Parathyroid adenoma (tissue), 2 donors: ENCODE data around the gene HES6.

ENCODE experiments used
- H2AFZ ChIP-seq: fragments of 300-600 bp; sonication (generic); one replicate; pipeline ENCODE4 v1.7.0; 2017; ENCODE audit warnings: antibody characterized with exemption, mild to moderate bottlenecking
- H3K27ac ChIP-seq: fragments of 300-600 bp; sonication (generic); one replicate; pipeline ENCODE4 v1.7.0; 2017
- H3K27me3 ChIP-seq: fragments of 300-600 bp; sonication (generic); one replicate; pipeline ENCODE4 v1.7.0; 2017; ENCODE audit warnings: low read length; ENCODE audit not compliant: control insufficient read depth, insufficient read depth
- H3K36me3 ChIP-seq: fragments of 300-600 bp; sonication (generic); one replicate; pipeline ENCODE4 v1.7.0; 2017; ENCODE audit warnings: low read length; ENCODE audit not compliant: control insufficient read depth, insufficient read depth
- H3K4me1 ChIP-seq: fragments of 300-600 bp; sonication (generic); one replicate; pipeline ENCODE4 v1.7.0; 2017; ENCODE audit warnings: control low read depth
- H3K4me2 ChIP-seq: fragments of 300-600 bp; sonication (generic); one replicate; pipeline ENCODE4 v1.7.0; 2017; ENCODE audit warnings: low read length
- H3K4me3 ChIP-seq: fragments of 300-600 bp; sonication (generic); one replicate; pipeline ENCODE4 v1.7.0; 2017; ENCODE audit warnings: low read depth, low read length
- H3K79me2 ChIP-seq: fragments of 300-600 bp; sonication (generic); one replicate; pipeline ENCODE4 v1.7.0; 2017; ENCODE audit warnings: control low read depth
- H3K9ac ChIP-seq: fragments of 300-600 bp; sonication (generic); one replicate; pipeline ENCODE4 v1.7.0; 2017; ENCODE audit warnings: mild to moderate bottlenecking
- H3K9me3 ChIP-seq: fragments of 300-600 bp; sonication (generic); one replicate; pipeline ENCODE4 v1.7.0; 2017; ENCODE audit warnings: low read length; ENCODE audit not compliant: control insufficient read depth
- CTCF ChIP-seq: fragments of 300-600 bp; sonication (generic); IDR thresholded peaks from one replicate; pipeline ENCODE4 v1.7.0; 2017; ENCODE audit warnings: antibody characterized with exemption, mild to moderate bottlenecking
- donor health status: primary hyperparathyroidism.

Gene HES6

GRCh38 chr2:238263204-238264071 is 23.6 kb upstream of the HES6 start:
- Histone ChIP-seq H2AFZ (peak overlapping the region; percentile 7), H3K36me3 (no peaks in the 10 kb centered on the region), H3K4me2 (no peak overlapping the region), H3K9me3 (no peaks in the 10 kb centered on the region), H3K27me3 (no peaks in the 10 kb centered on the region), H3K4me1 (peaks cover 12% of the 10 kb centered on the region), H3K9ac (no peak overlapping the region), H3K27ac (peak overlapping the region; percentile 35), H3K79me2 (no peaks in the 10 kb centered on the region), H3K4me3 (no peak overlapping the region)
- peak; percentile 85 for TF ChIP-seq CTCF

DNA sequence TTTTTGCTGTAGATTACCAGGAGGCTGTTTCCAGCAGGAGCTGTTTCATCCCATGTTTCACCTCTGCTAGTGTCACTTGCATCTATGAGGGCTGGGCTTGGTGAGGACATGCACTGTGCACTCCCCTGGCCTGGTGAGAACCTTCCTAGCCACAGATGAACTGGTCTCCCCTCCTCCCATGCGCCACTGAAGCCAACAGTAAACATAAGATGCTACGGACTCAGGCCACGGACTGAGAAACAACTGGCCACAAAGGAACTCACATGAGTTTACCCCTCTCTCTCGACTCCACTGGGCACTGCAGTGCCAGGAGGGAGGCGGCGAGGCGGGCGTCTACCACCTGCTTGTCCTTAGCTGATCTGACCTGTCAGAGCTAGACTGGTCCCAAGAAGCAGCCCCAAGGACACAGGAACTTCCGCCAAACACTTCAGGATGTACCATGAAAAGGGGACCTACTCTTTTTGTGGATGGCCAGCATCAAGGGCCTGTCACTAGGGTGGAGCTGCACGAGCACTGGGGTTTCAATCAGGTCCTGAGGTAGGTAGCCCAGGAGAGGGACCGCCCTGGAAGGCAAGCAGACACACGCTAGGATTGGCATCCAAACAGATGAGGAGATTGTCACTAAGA is 22.8 kb upstream of the HES6 start:
- H3K27me3 ChIP-seq, result no peaks in the 10 kb centered on the region
- H3K4me2 ChIP-seq, result no peak overlapping the region
- H2AFZ ChIP-seq, result no peak overlapping the region
- H3K27ac ChIP-seq, result no peak overlapping the region
- TF ChIP-seq CTCF, result no peak
- no peak overlapping the region for H3K9ac ChIP-seq
- H3K36me3 ChIP-seq, result no peaks in the 10 kb centered on the region
- H3K9me3 ChIP-seq, result no peaks in the 10 kb centered on the region
- peaks cover 12% of the 10 kb centered on the region for H3K4me1 ChIP-seq
- no peak overlapping the region for H3K4me3 ChIP-seq
- H3K79me2 ChIP-seq, result no peaks in the 10 kb centered on the region

DNA sequence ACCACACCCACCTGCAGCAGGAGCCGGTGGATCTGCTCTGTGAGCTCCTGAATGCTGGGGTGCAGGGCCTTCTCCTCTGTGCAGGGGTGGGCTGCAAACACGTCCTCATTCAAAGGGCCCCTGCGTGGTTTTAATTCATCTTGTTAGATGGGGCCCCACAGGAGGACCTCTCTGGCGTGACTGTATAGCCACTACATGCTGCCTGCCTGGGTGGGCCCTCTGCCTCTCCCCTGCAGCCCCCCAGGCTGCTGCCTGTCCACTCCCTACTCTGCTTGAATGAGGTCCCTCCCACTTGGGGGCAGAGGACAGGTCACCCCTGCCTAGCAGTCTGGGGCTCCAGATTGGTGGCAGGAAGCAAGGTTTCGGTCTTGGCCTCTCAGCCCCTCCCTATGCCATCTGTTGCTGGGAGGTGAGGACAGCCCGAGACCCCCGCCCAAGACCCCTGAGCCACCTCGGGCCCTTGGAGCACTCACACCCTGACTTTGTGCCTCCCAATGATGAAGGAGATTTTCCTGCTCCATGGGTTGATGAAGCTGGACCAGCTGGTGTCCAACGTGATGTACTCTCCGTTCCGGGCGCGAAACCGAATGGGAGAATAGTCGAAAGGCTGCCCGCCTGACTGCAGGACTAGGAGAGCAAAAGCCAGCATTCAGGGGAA is 22.0 kb upstream of the HES6 start:
- Histone ChIP-seq H3K27me3 (no peaks in the 10 kb centered on the region), H3K9ac (no peak overlapping the region), H3K4me1 (peaks cover 13% of the 10 kb centered on the region), H3K4me3 (no peak overlapping the region), H3K79me2 (no peaks in the 10 kb centered on the region), H3K4me2 (no peak overlapping the region), H2AFZ (no peak overlapping the region), H3K27ac (no peak overlapping the region), H3K36me3 (no peaks in the 10 kb centered on the region), H3K9me3 (no peaks in the 10 kb centered on the region)
- no peak for TF ChIP-seq CTCF

GRCh38 chr2:238260883-238261282 is 21.0 kb upstream of the HES6 start:
- Histone ChIP-seq H3K4me1 (peaks cover 16% of the 10 kb centered on the region), H3K4me3 (no peak overlapping the region), H3K9me3 (no peaks in the 10 kb centered on the region), H3K79me2 (no peaks in the 10 kb centered on the region), H3K9ac (no peak overlapping the region), H3K4me2 (peak overlapping the region; percentile 70), H3K27ac (no peak overlapping the region), H3K36me3 (no peaks in the 10 kb centered on the region), H2AFZ (peak overlapping the region; percentile 13), H3K27me3 (no peaks in the 10 kb centered on the region)
- TF ChIP-seq CTCF, result no peak
